Motor neuron (in vitro differentiated cells): ENCODE results near the gene ATP1B4. TPM values are rescaled to one million over a fixed set of nuclear protein-coding genes. Genes with fewer than 3 reads are reported as not detected.
A peak's percentile ranks its signal among the peaks of the same experiment; 100 is the strongest.

Source experiments
- ATAC-seq, 8 experiments: fragments of 200-7000 bp; cut with Tn5 transposase; replicated peaks in 6 of 8; 2 replicates each; pipeline ENCODE4 v1.8.0; 2021; ENCODE audit warnings: mild to moderate bottlenecking in 8 of 8, moderate library complexity in 8 of 8
- H3K27ac ChIP-seq, 2 donors: fragments of 250-450 bp; sonication (Bioruptor Pico); 2 replicates each; pipeline ENCODE4 v1.9.0; 2021; ENCODE audit warnings: antibody characterized with exemption in 2 of 2, mild to moderate bottlenecking in 2 of 2, moderate library complexity in 1 of 2
- H3K4me1 ChIP-seq, 2 donors: fragments of 250-450 bp; sonication (Bioruptor Pico); replicated peaks in 1 of 2; 2 replicates each; pipeline ENCODE4 v1.6.1; 2021; ENCODE audit warnings: antibody characterized with exemption in 2 of 2, mild to moderate bottlenecking in 2 of 2, moderate library complexity in 1 of 2
- H3K4me3 ChIP-seq, 5 donors: fragments of 250-450 bp; sonication (Bioruptor Pico); 2 replicates each; pipeline ENCODE4 v1.9.0; 2021; ENCODE audit warnings: antibody characterized with exemption in 5 of 5, mild to moderate bottlenecking in 5 of 5, moderate library complexity in 4 of 5
- WGBS, 10 experiments: fragments of 450-650 bp; shearing (Covaris generic); methylation state at CpG; one replicate each; pipeline ENCODE4 v1.0.0; 2022; 5-methylcytosine and 5-hydroxymethylcytosine counted together
- in situ Hi-C, 9 experiments: fragments of 400-800 bp; cut with MboI; loops; one replicate each; pipeline ENCODE4 v1.15.0; 2021; ENCODE audit warnings: low sequenced_read_pairs in 9 of 9, low pct_unique_long_range_greater_than_20kb in 2 of 9; ENCODE audit not compliant: unreplicated experiment in 9 of 9
- total RNA-seq, 8 experiments: library from RNA; unstranded; fragments of 300-600 nt; gene quantifications; 2 replicates each; pipeline versions ENCODE4 v1.2.3 to v1.2.4, GENCODE V29; 2022

ATP1B4 gene
- total RNA-seq, 8 experiments from 2014 or later = 0.08 to 0.14 (median 0.10) TPM; not detected in 4

DNA sequence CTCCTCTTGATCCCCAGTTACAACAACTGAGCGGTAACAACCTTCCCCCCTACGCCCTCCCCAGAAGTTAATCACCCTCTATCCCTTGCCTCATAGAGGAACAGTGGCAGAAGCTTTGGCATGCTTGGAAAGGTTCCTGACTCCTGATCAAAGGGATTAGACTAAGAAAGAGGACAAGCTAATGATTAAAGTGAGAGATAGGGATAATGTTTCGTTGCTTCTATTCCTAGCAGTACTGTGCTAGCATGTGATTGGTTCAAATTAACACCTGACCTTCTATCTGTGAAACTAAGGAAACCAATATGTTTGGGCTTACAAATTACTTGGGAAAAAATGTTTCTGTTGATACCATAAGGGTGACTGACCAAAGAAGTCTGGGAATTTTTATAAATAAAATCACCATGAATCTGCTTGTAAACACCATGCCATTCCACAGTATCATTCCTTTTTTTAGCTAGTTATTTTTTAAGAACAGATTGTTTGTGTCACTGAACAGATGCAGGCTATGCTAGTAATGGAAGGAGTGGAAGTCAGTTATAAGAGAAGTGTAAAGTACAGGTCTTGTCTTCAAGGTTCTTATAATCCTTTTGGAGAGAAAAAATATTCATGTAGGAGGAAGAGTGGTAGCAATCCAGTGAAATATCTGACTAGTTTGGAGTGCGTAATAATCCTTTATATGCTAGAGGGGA lies 11.3 kb upstream of the ATP1B4 start:
- H3K4me1 ChIP-seq = peaks cover 3 to 5% of the 10 kb centered on the region in 2 donors
- in situ Hi-C loops = no loop called here
- 0 to 100% (median 62%) methylated on average over 1 of the region's 4 CpGs; no CpG with 5 or more reads in 5 of the 10 experiments for WGBS, 10 experiments
- H3K27ac ChIP-seq = no peak overlapping the region
- no peak for ATAC-seq
- H3K4me3 ChIP-seq = no peak overlapping the region

DNA sequence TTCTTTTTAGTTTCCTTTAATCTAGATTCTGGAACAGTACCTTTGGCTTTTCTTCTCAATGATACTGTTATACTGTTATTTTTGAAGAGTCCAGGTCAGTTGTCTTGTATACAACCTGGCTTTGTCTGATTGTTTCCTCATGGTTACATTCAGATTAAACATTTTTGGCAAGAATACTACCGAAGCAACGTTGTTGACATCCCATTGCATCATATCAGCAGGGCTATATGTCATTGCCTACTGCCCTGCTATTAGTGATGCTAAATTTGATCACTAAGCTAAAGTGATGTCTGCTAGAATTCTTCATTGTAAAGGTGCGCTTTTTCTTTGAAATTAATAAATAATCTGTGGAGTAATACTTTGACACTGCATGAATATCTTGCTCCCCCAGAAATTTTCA lies 5.8 kb upstream of the ATP1B4 start:
- WGBS, 10 experiments = 0 to 67% (median 27%) methylated on average over 1 to 3 of the region's 3 CpGs; no CpG with 5 or more reads in 6 of the 10 experiments
- no peak for ATAC-seq
- in situ Hi-C loops = no loop called here
- H3K4me3 ChIP-seq = no peak overlapping the region
- peak overlapping the region; percentile 39 to 57 for H3K27ac ChIP-seq
- peaks cover 42 to 58% of the 10 kb centered on the region in 2 donors for H3K4me1 ChIP-seq

DNA sequence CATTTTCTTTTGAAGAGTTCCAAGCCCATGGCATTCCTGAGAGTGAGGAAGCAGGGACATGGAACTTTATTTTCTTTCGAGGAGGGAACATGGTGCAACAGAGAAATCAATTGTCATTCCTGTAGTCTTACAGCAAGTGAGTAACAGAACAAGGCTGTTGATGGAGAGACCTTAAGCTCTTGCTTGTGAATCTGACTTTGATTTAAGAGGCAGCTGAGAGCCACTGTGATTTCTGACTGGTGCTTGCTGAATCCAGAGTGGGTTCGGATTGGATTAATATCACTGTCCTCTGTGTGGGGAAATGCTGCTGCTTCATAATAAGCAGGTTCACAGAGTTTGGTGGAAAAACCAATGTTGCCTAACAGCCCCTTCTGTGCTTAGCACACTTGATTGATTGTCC lies 4.7 kb upstream of the ATP1B4 start:
- H3K4me1 ChIP-seq = peaks cover 42 to 63% of the 10 kb centered on the region in 2 donors
- ATAC-seq = peak in 1 of 8 experiments; percentile 2
- in situ Hi-C loops = no loop called here
- no peak overlapping the region for H3K27ac ChIP-seq
- no peak overlapping the region for H3K4me3 ChIP-seq
- 29 to 60% methylated on average over 1 of the region's 2 CpGs; no CpG with 5 or more reads in 8 of the 10 experiments for WGBS, 10 experiments

DNA sequence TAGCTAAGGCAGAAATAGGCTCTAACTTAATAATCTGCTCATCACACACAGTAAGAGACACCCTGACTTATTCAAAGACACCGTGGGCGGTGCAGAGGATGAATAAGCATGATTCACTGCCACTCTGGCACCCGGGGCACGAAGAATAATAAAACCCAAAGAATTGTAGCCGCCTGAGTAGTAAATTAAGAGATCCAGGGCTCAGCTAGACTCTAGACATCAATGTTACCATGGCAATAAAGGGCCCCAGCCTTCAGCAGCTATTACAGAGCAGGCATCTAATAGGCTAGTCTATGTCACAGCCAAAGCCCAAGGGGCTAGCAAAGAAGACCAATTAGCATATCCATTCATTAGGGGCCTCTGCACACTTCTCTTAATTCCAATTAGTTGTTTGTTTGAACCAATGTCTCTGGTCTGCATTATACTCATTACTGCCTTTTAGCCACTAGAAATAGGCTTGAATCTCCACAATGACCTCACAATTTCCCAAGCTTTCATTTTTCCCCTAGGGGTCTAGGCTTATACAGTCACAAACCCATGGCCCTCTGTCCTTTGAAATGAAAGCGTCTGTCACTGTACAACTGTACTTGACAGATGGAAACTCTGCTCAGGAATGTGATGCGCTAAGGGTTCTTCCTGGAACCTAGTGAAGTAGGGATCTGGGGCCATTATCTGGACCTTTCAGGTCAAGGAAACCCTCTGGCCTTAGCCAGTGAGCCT lies 3.0 kb upstream of the ATP1B4 start:
- peak overlapping the region; percentile 69 to 80 for H3K27ac ChIP-seq

DNA sequence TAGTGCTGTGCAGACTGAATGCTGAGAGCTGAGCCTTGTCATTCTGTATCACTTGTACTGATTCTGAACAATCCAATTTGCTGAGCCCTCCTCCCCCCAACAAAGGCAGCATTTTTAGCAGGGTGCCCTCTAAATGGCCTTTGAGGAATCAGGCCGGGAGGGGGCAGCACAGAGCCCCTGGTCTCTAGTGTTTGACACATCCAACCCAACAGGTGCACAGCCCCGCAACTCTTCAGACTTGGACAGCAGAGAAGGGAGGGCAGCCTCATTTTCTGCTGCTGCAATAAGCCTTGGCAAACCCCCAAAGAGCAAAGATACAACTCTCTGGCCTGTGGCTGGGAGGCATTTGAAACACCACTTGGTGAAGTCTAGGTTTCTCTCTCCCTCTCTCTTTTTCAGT lies 3.4 kb downstream of the ATP1B4 start:
- ATAC-seq = peak in 3 of 8 experiments; percentile 18 to 52 (median 22)
- 0 to 29% methylated on average over 1 of the region's 2 CpGs; no CpG with 5 or more reads in 8 of the 10 experiments for WGBS, 10 experiments

More for the DNA sequence above, 3.0 kb upstream of the ATP1B4 start:
- in situ Hi-C loops = no loop called here
- peaks cover 50 to 71% of the 10 kb centered on the region in 2 donors for H3K4me1 ChIP-seq
- H3K4me3 ChIP-seq = no peak overlapping the region
- peak; percentile 20 to 98 (median 98) for ATAC-seq
- WGBS, 10 experiments = 0 to 100% (median 7%) methylated on average over 1 to 5 of the region's 7 CpGs; no CpG with 5 or more reads in 6 of the 10 experiments

DNA sequence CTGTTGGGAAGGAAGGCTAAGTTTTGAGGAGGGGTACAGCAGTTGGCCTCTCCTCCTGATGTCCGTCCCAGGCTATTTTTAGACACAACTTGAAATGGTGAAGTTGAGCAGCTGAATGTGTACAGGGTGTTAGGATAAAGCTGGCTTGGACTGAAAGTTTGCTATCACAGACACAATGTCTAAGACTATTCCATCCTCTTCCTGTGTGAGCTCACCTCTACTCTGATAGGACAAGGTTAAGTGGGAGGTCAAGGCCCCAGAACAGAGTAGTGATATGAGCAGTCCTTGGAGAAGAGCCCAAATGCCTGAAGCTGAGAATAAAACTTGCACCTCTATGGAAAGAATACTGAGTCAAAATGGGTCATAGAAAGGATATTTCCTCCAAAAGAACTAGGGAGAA lies 4.1 kb downstream of the ATP1B4 start:
- no peak overlapping the region for H3K4me3 ChIP-seq
- WGBS, 10 experiments = 80 to 100% methylated on average over 1 of the region's 1 CpG; no CpG with 5 or more reads in 8 of the 10 experiments
- peaks cover 11 to 18% of the 10 kb centered on the region in 2 donors for H3K4me1 ChIP-seq
- in situ Hi-C loops = no loop called here
- no peak overlapping the region for H3K27ac ChIP-seq
- no peak for ATAC-seq

More for the DNA sequence above, 3.4 kb downstream of the ATP1B4 start:
- in situ Hi-C loops = no loop called here
- Histone ChIP-seq H3K4me1 (peaks cover 14 to 25% of the 10 kb centered on the region in 2 donors), H3K27ac (no peak overlapping the region), H3K4me3 (no peak overlapping the region)

DNA sequence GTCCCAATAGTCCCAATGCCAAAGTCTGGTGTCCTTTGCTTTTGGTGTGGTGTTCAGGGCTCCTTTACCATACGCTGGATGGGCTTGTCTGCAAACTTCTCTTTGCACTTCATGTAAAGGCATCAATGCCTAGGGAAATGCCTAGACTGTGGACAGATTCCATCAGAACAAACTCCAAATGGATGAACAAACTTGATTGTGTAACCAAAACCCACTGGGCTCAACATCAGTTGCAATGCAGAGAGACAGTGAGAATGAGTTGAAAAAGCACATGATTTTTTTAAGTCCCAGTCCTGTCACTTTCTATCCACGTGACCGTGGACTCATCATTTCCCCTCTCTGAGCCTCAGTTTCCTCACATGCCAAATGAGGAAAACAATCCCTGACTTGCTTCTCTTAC lies 4.9 kb downstream of the ATP1B4 start:
- in situ Hi-C loops = no loop called here
- Histone ChIP-seq H3K4me3 (no peak overlapping the region), H3K27ac (no peak overlapping the region), H3K4me1 (peaks cover 11 to 12% of the 10 kb centered on the region in 2 donors)
- no peak for ATAC-seq
- 63% methylated on average over 1 of the region's 3 CpGs; no CpG with 5 or more reads in 9 of the 10 experiments for WGBS, 10 experiments

DNA sequence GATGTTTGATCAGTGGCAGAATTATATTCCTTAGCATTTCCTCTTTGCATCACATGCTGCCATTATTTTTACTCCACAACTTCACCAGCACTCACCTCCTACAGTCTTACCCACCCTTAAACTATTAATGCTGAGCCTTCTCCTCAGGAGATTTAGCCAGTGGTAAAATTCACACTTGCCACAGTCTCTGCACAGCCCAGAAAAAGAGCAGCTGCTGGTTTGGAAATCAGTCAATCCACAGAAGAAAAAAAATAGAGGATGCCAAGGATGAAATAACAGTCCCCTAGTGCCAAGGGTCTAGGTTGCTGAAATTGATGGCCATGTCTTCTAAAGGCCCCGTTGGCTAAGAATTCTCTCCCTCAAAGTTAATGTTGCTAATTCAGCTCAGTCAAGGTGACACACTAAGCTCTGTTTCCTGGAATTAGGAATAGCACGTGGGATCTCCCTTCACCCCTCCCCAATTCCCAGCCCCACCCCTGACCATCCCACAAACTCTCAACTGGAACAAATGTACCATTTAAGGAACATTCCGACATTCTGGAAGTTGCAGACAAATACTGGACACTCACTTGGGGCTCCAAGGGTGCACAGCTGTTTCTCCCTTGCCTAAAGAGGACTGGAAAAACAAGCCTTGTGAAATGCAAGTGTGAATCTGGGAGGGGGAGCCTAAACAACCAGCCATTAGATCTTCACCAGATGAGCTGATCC lies 5.7 kb downstream of the ATP1B4 start:
- Histone ChIP-seq H3K27ac (no peak overlapping the region), H3K4me3 (no peak overlapping the region), H3K4me1 (peaks cover 11 to 12% of the 10 kb centered on the region in 2 donors)
- ATAC-seq = no peak
- 0 to 80% (median 20%) methylated on average over 1 of the region's 3 CpGs; no CpG with 5 or more reads in 7 of the 10 experiments for WGBS, 10 experiments
- in situ Hi-C loops = no loop called here

DNA sequence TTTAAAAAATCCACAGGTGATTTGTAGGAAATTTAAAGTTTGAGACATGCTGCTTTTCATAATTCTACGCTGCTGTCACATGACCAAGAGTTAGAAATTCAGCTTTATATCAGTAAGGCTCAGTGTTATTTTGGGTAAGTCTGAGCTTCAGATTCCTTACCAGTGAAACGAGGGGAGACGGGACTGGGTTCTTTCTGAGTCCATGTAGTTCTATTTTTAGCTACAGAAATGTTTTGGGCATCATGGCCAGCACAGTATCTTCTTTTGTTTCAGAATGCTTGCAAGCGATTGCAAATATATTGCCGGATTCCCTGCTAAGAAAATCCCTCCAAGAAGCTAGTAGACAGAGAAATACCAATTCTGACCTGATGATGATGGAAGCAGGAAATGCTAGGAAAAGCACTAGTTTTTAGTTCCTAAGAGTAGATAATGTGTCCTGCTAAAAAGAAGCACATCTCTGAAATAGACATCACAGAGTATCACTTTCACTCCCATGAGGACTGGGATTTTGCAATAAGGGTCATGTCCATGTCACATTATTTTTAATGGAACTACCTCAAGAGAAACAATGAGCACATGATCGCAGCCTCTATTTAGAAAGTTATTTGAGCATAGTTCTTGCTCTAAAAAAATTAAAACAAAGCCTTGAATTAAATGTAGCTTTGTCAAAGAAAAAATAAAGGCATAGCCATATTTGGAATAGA lies 10.9 kb downstream of the ATP1B4 start:
- no peak overlapping the region for H3K27ac ChIP-seq
- in situ Hi-C loops = no loop called here
- no peak overlapping the region for H3K4me3 ChIP-seq
- ATAC-seq = no peak
- WGBS, 10 experiments = 24 to 100% (median 46%) methylated on average over 1 to 6 of the region's 6 CpGs; no CpG with 5 or more reads in 7 of the 10 experiments
- no peaks in the 10 kb centered on the region for H3K4me1 ChIP-seq

DNA sequence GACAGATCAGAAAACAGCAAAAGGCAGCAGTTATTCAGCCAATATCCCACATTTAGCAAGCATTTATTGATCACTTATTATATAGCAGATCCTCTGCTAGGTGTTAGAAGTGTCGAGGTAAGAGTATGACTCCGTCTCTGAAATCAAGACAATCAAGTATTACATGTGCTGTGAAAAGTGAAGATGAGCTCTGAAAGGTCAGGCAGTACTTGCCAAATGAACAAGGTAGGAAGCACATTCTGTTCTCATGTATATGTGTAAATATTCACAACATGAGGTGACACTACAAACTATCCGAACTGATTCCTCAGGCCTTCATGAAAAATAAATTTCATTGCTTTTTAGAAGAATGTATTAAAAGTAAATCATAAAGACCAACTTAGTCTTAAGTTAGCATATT lies 15.3 kb downstream of the ATP1B4 start:
- in situ Hi-C loops = no loop called here
- WGBS, 10 experiments = 17 to 80% (median 22%) methylated on average over 1 to 3 of the region's 3 CpGs; no CpG with 5 or more reads in 3 of the 10 experiments
- ATAC-seq = no peak
- no peaks in the 10 kb centered on the region for H3K4me1 ChIP-seq
- no peak overlapping the region for H3K27ac ChIP-seq
- no peak overlapping the region for H3K4me3 ChIP-seq

DNA sequence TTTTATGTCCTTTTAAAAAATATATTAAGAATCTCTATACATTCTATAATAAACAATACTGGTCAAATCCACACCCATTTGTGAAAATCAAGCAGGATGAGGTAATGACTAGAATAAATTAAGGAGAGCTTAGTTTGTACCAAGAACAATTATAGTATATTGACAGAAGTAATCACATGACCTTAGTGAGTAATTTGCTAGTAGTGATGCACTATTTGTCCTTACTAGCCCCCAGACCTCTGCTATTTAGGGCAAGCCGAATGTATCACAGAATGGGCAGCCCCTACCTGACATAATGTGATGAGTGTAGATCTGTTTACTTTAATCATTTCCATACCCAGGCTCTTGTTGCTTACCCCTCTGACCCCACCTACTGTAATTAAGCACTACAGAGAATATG lies 15.8 kb downstream of the ATP1B4 start:
- Histone ChIP-seq H3K27ac (no peak overlapping the region), H3K4me1 (no peaks in the 10 kb centered on the region), H3K4me3 (no peak overlapping the region)
- ATAC-seq = peak in 2 of 8 experiments; percentile 63 to 70
- in situ Hi-C loops = no loop called here
- 56% methylated on average over 1 of the region's 1 CpG; no CpG with 5 or more reads in 9 of the 10 experiments for WGBS, 10 experiments

DNA sequence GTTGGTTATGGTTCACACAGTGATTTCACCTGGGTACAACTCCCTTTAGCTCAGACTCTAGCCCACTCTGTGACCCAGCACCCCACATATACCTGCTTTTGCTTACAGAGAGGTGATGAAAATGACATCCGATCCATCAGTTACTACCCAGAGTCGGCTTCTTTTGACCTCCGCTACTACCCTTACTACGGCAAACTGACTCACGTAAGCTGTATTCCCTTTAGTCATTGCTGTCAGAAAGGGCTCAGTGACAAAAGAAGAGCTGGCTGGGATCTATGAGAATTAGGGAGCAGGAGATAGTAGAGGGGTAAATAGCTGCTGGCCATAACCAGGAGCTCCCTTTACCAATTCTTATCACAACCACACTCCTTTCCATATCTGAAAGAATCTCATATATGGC lies 16.7 kb downstream of the ATP1B4 start:
- WGBS, 10 experiments = 80 to 83% methylated on average over 1 to 5 of the region's 5 CpGs; no CpG with 5 or more reads in 8 of the 10 experiments
- in situ Hi-C loops = no loop called here
- H3K4me1 ChIP-seq = no peaks in the 10 kb centered on the region
- H3K4me3 ChIP-seq = no peak overlapping the region
- no peak for ATAC-seq
- no peak overlapping the region for H3K27ac ChIP-seq
